PC-9 (cell line): ENCODE results near the gene HINFP. TPM values are rescaled to one million over a fixed set of nuclear protein-coding genes. Genes with fewer than 3 reads are reported as not detected.

ENCODE experiments used
- BruUV-seq: library from RNA; stranded (reverse); fragments of 400-500 nt; replicated peaks from 2 replicates; lab custom pipeline; 2021; lab: Mats Ljungman, UMichigan
- CTCF ChIA-PET: fragments of 300-600 bp; sonication (Branson Sonifier 250); formaldehyde crosslinking; loops from one replicate; lab custom pipeline; 2022; ENCODE audit warnings: antibody characterized with exemption; lab: Charles Lee
- POLR2A ChIA-PET: fragments of 300-600 bp; sonication (Branson Sonifier 250); formaldehyde crosslinking; loops from one replicate; lab custom pipeline; 2022; ENCODE audit warnings: antibody characterized with exemption; ENCODE audit not compliant: unreplicated experiment; lab: Charles Lee
- DNase-seq, 2 experiments: peaks; one replicate each; pipeline versions ENCODE4 v3.0.0 to v3.0.0-alpha.2; 2015 to 2022; ENCODE audit warnings: mixed read lengths in 1 of 2
- H2AFZ ChIP-seq: fragments of 200-600 bp; sonication (generic); 2 replicates; pipeline ENCODE4 v1.8.1; 2017; ENCODE audit warnings: antibody characterized with exemption
- H3F3A ChIP-seq: fragments of 200-600 bp; sonication (generic); 2 replicates; pipeline ENCODE4 v1.8.1; 2017; ENCODE audit warnings: antibody characterized with exemption, mild to moderate bottlenecking, low read depth; ENCODE audit not compliant: insufficient read depth
- H3K27ac ChIP-seq: fragments of 200-600 bp; sonication (generic); 2 replicates; pipeline ENCODE4 v1.6.1; 2016; ENCODE audit warnings: mixed run types
- H3K27me3 ChIP-seq: fragments of 200-600 bp; sonication (generic); 2 replicates; pipeline ENCODE4 v1.6.1; 2016; ENCODE audit warnings: low read depth, mixed run types; ENCODE audit not compliant: insufficient read depth
- H3K36me3 ChIP-seq: fragments of 200-600 bp; sonication (generic); 2 replicates; pipeline ENCODE4 v1.6.1; 2016; ENCODE audit warnings: low read depth, mixed run types
- H3K4me1 ChIP-seq: fragments of 200-600 bp; sonication (generic); replicated peaks from 2 replicates; pipeline ENCODE4 v1.6.1; 2016; ENCODE audit warnings: mixed run types; ENCODE audit not compliant: insufficient read depth
- H3K4me2 ChIP-seq: fragments of 200-600 bp; sonication (generic); 2 replicates; pipeline ENCODE4 v1.6.1; 2017; ENCODE audit warnings: mixed run types
- H3K4me3 ChIP-seq: fragments of 200-600 bp; sonication (generic); 2 replicates; pipeline ENCODE4 v1.6.1; 2016; ENCODE audit warnings: mixed run types
- H3K79me2 ChIP-seq: fragments of 200-600 bp; sonication (generic); 2 replicates; pipeline ENCODE4 v1.6.1; 2017; ENCODE audit warnings: low read depth, mixed run types
- H3K9me2 ChIP-seq: fragments of 200-600 bp; sonication (generic); 2 replicates; pipeline ENCODE4 v1.8.1; 2017; ENCODE audit warnings: mild to moderate bottlenecking; ENCODE audit not compliant: insufficient read depth
- H3K9me3 ChIP-seq: fragments of 200-600 bp; sonication (generic); 2 replicates; pipeline ENCODE4 v1.8.1; 2016; ENCODE audit warnings: low read depth; ENCODE audit not compliant: insufficient read depth
- H4K20me1 ChIP-seq: fragments of 200-600 bp; sonication (generic); 2 replicates; pipeline ENCODE4 v1.8.1; 2017; ENCODE audit not compliant: insufficient read depth
- CTCF ChIP-seq: fragments of 200-600 bp; sonication (generic); conservative IDR thresholded peaks from 2 replicates; pipeline ENCODE4 v1.6.1; 2017; ENCODE audit warnings: mixed run types, antibody characterized with exemption, mild to moderate bottlenecking, moderate library complexity
- EZH2 ChIP-seq: fragments of 200-600 bp; sonication (generic); IDR thresholded peaks from 2 replicates; pipeline ENCODE4 v1.8.0; 2017; ENCODE audit warnings: antibody characterized with exemption, low read depth
- intact Hi-C: fragments of 100-400 bp; cut with micrococcal nuclease; formaldehyde crosslinking; loops from one replicate; pipeline ENCODE4 v1.10.0; 2022; ENCODE audit not compliant: unreplicated experiment
- total RNA-seq: library from RNA; stranded (reverse); gene quantifications from 2 replicates; pipeline ENCODE4 v1.2.3, GENCODE V29; 2021

The HINFP gene
- total RNA-seq, 1 experiment from 2014 or later: 35.5 TPM

- H3K4me1 ChIP-seq: peaks cover 9% of the 10 kb centered on the region; the same call in 1 of the 2 replicates
- no TSS peak for BruUV-seq
- ChIA-PET CTCF (interaction anchor here (0.6 to 1.0 kb wide), 7 partner anchors 11 to 476 kb away, joined by 4 to 9 read pairs (median 5); partner anchors contain the start of gene C2CD2L), POLR2A (no interaction called here)
- no peaks in the 10 kb centered on the region for H3K79me2 ChIP-seq
- no peaks in the 10 kb centered on the region for H3K36me3 ChIP-seq
- H3K9me3 ChIP-seq: no peaks in the 10 kb centered on the region
- TF ChIP-seq CTCF: peak; percentile 78
- TF ChIP-seq EZH2: no peak
- H2AFZ ChIP-seq: no peak overlapping the region
- peak overlapping the region; percentile 47; the same call in 1 of the 2 replicates for H3K4me2 ChIP-seq
- intact Hi-C loops: loop anchor here (1.0 kb wide), 1 partner anchor 52 kb away; no protein-coding TSS in a partner anchor
- H3K9me2 ChIP-seq: no peaks in the 10 kb centered on the region
- no peaks in the 10 kb centered on the region for H4K20me1 ChIP-seq
- no peak overlapping the region for H3K4me3 ChIP-seq
- DNase-seq: peak; percentile 63 to 73
- no peak overlapping the region for H3K27ac ChIP-seq
- peaks cover 24% of the 10 kb centered on the region for H3K27me3 ChIP-seq
- H3F3A ChIP-seq: peaks cover 8% of the 10 kb centered on the region; the same call in 1 of the 2 replicates
These were observed 23.6 kb downstream of the HINFP start for GRCh38 chr11:119144825-119145486.

GRCh38 chr11:119145551-119145950 is 24.2 kb downstream of the HINFP start:
- H3K27me3 ChIP-seq: peaks cover 30% of the 10 kb centered on the region
- no peak overlapping the region for H3K4me2 ChIP-seq
- intact Hi-C loops: loop anchor here (1.0 kb wide), 1 partner anchor 52 kb away; no protein-coding TSS in a partner anchor
- no peak for TF ChIP-seq CTCF
- H3K36me3 ChIP-seq: no peaks in the 10 kb centered on the region
- no peaks in the 10 kb centered on the region for H3K9me3 ChIP-seq
- no peak overlapping the region for H3K4me3 ChIP-seq
- no peak overlapping the region for H2AFZ ChIP-seq
- no peaks in the 10 kb centered on the region for H3K9me2 ChIP-seq
- peaks cover 9% of the 10 kb centered on the region; the same call in 1 of the 2 replicates for H3K4me1 ChIP-seq
- no TSS peak for BruUV-seq
- DNase-seq: no peak
- H3K27ac ChIP-seq: no peak overlapping the region
- CTCF ChIA-PET: interaction anchor here (1.0 kb wide), 1 partner anchor 25 kb away, joined by 4 read pairs; no protein-coding TSS in a partner anchor
- H4K20me1 ChIP-seq: no peaks in the 10 kb centered on the region
- H3K79me2 ChIP-seq: no peaks in the 10 kb centered on the region
- H3F3A ChIP-seq: peaks cover 13% of the 10 kb centered on the region; the same call in 1 of the 2 replicates
- POLR2A ChIA-PET: no interaction called here

- Histone ChIP-seq H4K20me1 (no peaks in the 10 kb centered on the region), H2AFZ (no peak overlapping the region), H3K9me2 (no peaks in the 10 kb centered on the region), H3K4me2 (no peak overlapping the region), H3K4me3 (no peak overlapping the region), H3F3A (peaks cover 15% of the 10 kb centered on the region; the same call in 1 of the 2 replicates), H3K27me3 (peaks cover 41% of the 10 kb centered on the region), H3K4me1 (peaks cover 9% of the 10 kb centered on the region; the same call in 1 of the 2 replicates), H3K36me3 (no peaks in the 10 kb centered on the region), H3K27ac (no peak overlapping the region), H3K9me3 (no peaks in the 10 kb centered on the region), H3K79me2 (no peaks in the 10 kb centered on the region)
- POLR2A ChIA-PET: no interaction called here
- BruUV-seq: no TSS peak
- CTCF ChIA-PET: interaction anchor here (0.5 to 1.1 kb wide), 2 partner anchors 10 to 16 kb away, joined by 4 to 5 read pairs; no protein-coding TSS in a partner anchor
- TF ChIP-seq CTCF (no peak), EZH2 (no peak)
- intact Hi-C loops: no loop called here
- DNase-seq: no peak
These were observed 26.4 kb downstream of the HINFP start for GRCh38 chr11:119147604-119148333.
